ENCODE results near the gene ACOX1. TPM values are rescaled to one million over a fixed set of nuclear protein-coding genes. Genes with fewer than 3 reads are reported as not detected.
A peak's percentile ranks its signal among the peaks of the same experiment; 100 is the strongest.
"Not testable (repeated sequence)": the region's sequence is repeated elsewhere in the genome, so short reads cannot be mapped to it uniquely, and the experiment has no call there.

The ACOX1 gene
- polyA plus RNA-seq, 1 donor (not counting 4 experiments of a cell fraction or from before 2014, with no cell fraction given): 31.8 TPM

DNA sequence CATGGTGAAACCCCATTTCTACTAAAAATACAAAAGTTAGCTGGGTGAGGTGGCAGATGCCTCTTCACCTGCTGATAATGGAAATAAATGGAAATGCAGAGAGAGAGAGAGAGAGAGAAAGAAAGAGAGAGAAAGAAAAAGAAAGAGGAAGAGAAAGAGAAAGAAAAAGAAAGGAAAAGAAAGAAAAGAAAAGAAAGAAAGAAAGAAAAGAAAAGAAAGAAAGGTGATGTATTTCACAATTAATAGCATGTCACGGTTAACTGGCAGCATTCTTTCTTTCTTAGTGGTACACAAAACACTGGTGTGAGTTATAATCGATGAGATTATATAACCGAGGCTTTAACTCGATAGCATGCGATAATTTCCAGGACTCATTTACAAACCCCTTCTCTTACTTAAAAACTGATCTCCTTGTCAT lies 3.2 kb downstream of the ACOX1 start:
- Histone ChIP-seq H3K4me1 (ENCODE audit: control insufficient read depth, extremely low read depth, insufficient read depth, low read length) (peaks cover 12% of the 10 kb centered on the region), H3K9ac (ENCODE audit: control insufficient read depth, extremely low read depth, insufficient read depth, low read length) (no peak overlapping the region), H3K9me3 (ENCODE audit: control insufficient read depth, low read depth, low read length) (no peaks in the 10 kb centered on the region), H3K79me2 (ENCODE audit: control insufficient read depth, insufficient read depth, low read length) (peaks cover 3% of the 10 kb centered on the region), H3K4me3 (ENCODE audit: control insufficient read depth in 2 of 3, extremely low read depth in 1 of 3, insufficient read depth in 2 of 3, low read depth in 1 of 3, low read length in 3 of 3) (peak overlapping the region in 2 of 3 experiments; percentile 25 to 44), H2AFZ (ENCODE audit: control insufficient read depth, low read length) (peak overlapping the region; percentile 13), H3K36me3 (ENCODE audit: control insufficient read depth in 2 of 2, extremely low read depth in 1 of 2, insufficient read depth in 2 of 2, low read length in 2 of 2) (peaks cover 0 to 4% of the 10 kb centered on the region in 2 experiments), H3K27ac (ENCODE audit: control insufficient read depth, insufficient read depth, low read length) (peak overlapping the region; percentile 10), H3K27me3 (ENCODE audit: control insufficient read depth, extremely low read depth, insufficient read depth, low read length) (no peaks in the 10 kb centered on the region), H3K4me2 (ENCODE audit: control insufficient read depth, extremely low read depth, insufficient read depth, low read depth, low read length) (peak overlapping the region; percentile 84), H4K20me1 (ENCODE audit: control insufficient read depth, extremely low read depth, insufficient read depth, low read length) (no peaks in the 10 kb centered on the region), H3K9me1 (ENCODE audit: control insufficient read depth, extremely low read depth, insufficient read depth, low read length) (no peaks in the 10 kb centered on the region)
- FAIRE-seq (no peak), DNase-seq (ENCODE audit: low read depth, low spot score) (no peak)
- dilution Hi-C loops (cut with MboI; ENCODE audit: extremely low pct_ligation_motif_present, low sequenced_read_pairs): no loop called here
- TF ChIP-seq, protein P1, sequence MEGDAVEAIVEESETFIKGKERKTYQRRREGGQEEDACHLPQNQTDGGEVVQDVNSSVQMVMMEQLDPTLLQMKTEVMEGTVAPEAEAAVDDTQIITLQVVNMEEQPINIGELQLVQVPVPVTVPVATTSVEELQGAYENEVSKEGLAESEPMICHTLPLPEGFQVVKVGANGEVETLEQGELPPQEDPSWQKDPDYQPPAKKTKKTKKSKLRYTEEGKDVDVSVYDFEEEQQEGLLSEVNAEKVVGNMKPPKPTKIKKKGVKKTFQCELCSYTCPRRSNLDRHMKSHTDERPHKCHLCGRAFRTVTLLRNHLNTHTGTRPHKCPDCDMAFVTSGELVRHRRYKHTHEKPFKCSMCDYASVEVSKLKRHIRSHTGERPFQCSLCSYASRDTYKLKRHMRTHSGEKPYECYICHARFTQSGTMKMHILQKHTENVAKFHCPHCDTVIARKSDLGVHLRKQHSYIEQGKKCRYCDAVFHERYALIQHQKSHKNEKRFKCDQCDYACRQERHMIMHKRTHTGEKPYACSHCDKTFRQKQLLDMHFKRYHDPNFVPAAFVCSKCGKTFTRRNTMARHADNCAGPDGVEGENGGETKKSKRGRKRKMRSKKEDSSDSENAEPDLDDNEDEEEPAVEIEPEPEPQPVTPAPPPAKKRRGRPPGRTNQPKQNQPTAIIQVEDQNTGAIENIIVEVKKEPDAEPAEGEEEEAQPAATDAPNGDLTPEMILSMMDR (optimal IDR thresholded peaks at IDR 0.05 in 1 of 3, IDR thresholded peaks at IDR 0.05 in 1 of 3, conservative IDR thresholded peaks at IDR 0.05 in 1 of 3; ENCODE audit: extremely low read depth in 1 of 3, insufficient read depth in 2 of 3, low read length in 3 of 3): no peak
- TF ChIP-seq EZH2 (IDR thresholded peaks at IDR 0.05; ENCODE audit: low read length): no peak

DNA sequence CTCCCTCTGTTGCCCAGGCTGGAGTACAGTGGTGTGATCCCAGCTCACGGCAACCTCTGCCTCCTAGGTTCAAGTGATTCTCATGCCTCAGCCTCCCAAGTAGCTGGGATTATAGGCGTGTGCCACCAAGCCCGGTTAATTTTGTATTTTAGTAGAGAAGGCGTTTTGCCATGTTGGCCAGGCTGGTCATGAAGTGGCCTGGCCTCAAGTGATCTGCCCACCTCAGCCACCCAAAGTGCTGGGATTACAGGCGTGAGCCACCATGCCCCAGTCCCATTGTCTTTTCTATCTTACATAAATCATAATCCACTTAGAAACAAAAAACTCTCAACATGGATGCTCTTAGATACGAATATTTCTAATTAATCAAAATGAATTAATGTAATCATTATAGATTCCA lies 3.8 kb downstream of the ACOX1 start:
- H3K79me2 ChIP-seq (ENCODE audit: control insufficient read depth, insufficient read depth, low read length); dilution Hi-C loops (cut with MboI; ENCODE audit: extremely low pct_ligation_motif_present, low sequenced_read_pairs); FAIRE-seq: not testable (repeated sequence)

DNA sequence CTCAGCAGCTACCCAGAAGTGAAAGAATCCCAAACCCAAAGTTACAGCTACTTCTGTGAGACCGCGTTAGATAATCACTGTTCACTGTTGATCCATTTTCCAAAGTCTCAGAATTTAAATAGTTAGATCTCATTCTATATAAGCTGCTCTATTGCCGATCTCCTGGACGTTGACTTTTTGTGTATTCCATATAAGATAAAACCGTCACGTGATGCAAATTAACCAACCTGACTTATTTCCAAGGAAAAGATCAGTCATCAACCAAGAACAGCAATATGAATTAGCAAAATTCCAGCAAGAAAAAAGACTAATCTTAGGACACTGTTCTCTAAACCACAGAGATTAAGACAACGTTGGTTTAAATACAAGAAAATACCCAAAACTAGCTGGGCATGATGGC lies 8.3 kb downstream of the ACOX1 start:
- H2AFZ ChIP-seq (ENCODE audit: control insufficient read depth, low read length): no peak overlapping the region
- no peaks in the 10 kb centered on the region for H3K9me3 ChIP-seq (ENCODE audit: control insufficient read depth, low read depth, low read length)
- no peak for DNase-seq (ENCODE audit: low read depth, low spot score)
- TF ChIP-seq, protein P1 (optimal IDR thresholded peaks at IDR 0.05 in 1 of 3, IDR thresholded peaks at IDR 0.05 in 1 of 3, conservative IDR thresholded peaks at IDR 0.05 in 1 of 3; ENCODE audit: extremely low read depth in 1 of 3, insufficient read depth in 2 of 3, low read length in 3 of 3): no peak
- no peak for TF ChIP-seq EZH2 (IDR thresholded peaks at IDR 0.05; ENCODE audit: low read length)
- H3K27ac ChIP-seq (ENCODE audit: control insufficient read depth, insufficient read depth, low read length): no peak overlapping the region
- H4K20me1 ChIP-seq (ENCODE audit: control insufficient read depth, extremely low read depth, insufficient read depth, low read length): no peaks in the 10 kb centered on the region
- H3K79me2 ChIP-seq (ENCODE audit: control insufficient read depth, insufficient read depth, low read length): no peaks in the 10 kb centered on the region
- no peak overlapping the region for H3K4me3 ChIP-seq (ENCODE audit: control insufficient read depth in 2 of 3, extremely low read depth in 1 of 3, insufficient read depth in 2 of 3, low read depth in 1 of 3, low read length in 3 of 3)
- no peak for FAIRE-seq
- dilution Hi-C loops (cut with MboI; ENCODE audit: extremely low pct_ligation_motif_present, low sequenced_read_pairs): no loop called here
- no peaks in the 10 kb centered on the region for H3K4me1 ChIP-seq (ENCODE audit: control insufficient read depth, extremely low read depth, insufficient read depth, low read length)
- H3K27me3 ChIP-seq (ENCODE audit: control insufficient read depth, extremely low read depth, insufficient read depth, low read length): no peaks in the 10 kb centered on the region
- H3K9ac ChIP-seq (ENCODE audit: control insufficient read depth, extremely low read depth, insufficient read depth, low read length): no peak overlapping the region
- no peak overlapping the region for H3K4me2 ChIP-seq (ENCODE audit: control insufficient read depth, extremely low read depth, insufficient read depth, low read depth, low read length)
- H3K36me3 ChIP-seq (ENCODE audit: control insufficient read depth in 2 of 2, extremely low read depth in 1 of 2, insufficient read depth in 2 of 2, low read length in 2 of 2): peaks cover 5 to 11% of the 10 kb centered on the region in 2 experiments
- H3K9me1 ChIP-seq (ENCODE audit: control insufficient read depth, extremely low read depth, insufficient read depth, low read length): no peaks in the 10 kb centered on the region

More for the DNA sequence above, 3.8 kb downstream of the ACOX1 start:
- H3K27ac ChIP-seq (ENCODE audit: control insufficient read depth, insufficient read depth, low read length); H3K9me3 ChIP-seq (ENCODE audit: control insufficient read depth, low read depth, low read length); H2AFZ ChIP-seq (ENCODE audit: control insufficient read depth, low read length); H3K4me3 ChIP-seq (ENCODE audit: control insufficient read depth in 2 of 3, extremely low read depth in 1 of 3, insufficient read depth in 2 of 3, low read depth in 1 of 3, low read length in 3 of 3); H3K27me3 ChIP-seq (ENCODE audit: control insufficient read depth, extremely low read depth, insufficient read depth, low read length); H3K9ac ChIP-seq (ENCODE audit: control insufficient read depth, extremely low read depth, insufficient read depth, low read length); H3K4me2 ChIP-seq (ENCODE audit: control insufficient read depth, extremely low read depth, insufficient read depth, low read depth, low read length); H4K20me1 ChIP-seq (ENCODE audit: control insufficient read depth, extremely low read depth, insufficient read depth, low read length); H3K9me1 ChIP-seq (ENCODE audit: control insufficient read depth, extremely low read depth, insufficient read depth, low read length); DNase-seq (ENCODE audit: low read depth, low spot score); H3K36me3 ChIP-seq (ENCODE audit: control insufficient read depth in 2 of 2, extremely low read depth in 1 of 2, insufficient read depth in 2 of 2, low read length in 2 of 2): not testable (repeated sequence)
- H3K4me1 ChIP-seq (ENCODE audit: control insufficient read depth, extremely low read depth, insufficient read depth, low read length): peaks cover 10% of the 10 kb centered on the region
